HG03095 (cell line): ENCODE results near the gene FCHSD2.

Source experiments
- ATAC-seq: cut with Tn5 transposase; IDR thresholded peaks from one replicate; pipeline ENCODE4 v1.9.1; 2021; ENCODE audit warnings: moderate library complexity; ENCODE audit not compliant: unreplicated experiment

The FCHSD2 gene

GRCh38 chr11:73172992-73173656 is 31.0 kb upstream of the FCHSD2 start:
- ATAC-seq = no peak

GRCh38 chr11:73171436-73172161 is 29.5 kb upstream of the FCHSD2 start:
- ATAC-seq = no peak

- ATAC-seq = no peak
Measured at GRCh38 chr11:73170140-73170539, 28.0 kb upstream of the FCHSD2 start.

- no peak for ATAC-seq
Measured at GRCh38 chr11:73168925-73169579, 26.9 kb upstream of the FCHSD2 start.

- ATAC-seq = no peak
Measured at GRCh38 chr11:73167363-73167954, 25.3 kb upstream of the FCHSD2 start.

GRCh38 chr11:73164803-73165540 is 22.9 kb upstream of the FCHSD2 start:
- no peak for ATAC-seq

GRCh38 chr11:73163638-73164174 is 21.6 kb upstream of the FCHSD2 start:
- no peak for ATAC-seq

GRCh38 chr11:73162196-73162740 is 20.1 kb upstream of the FCHSD2 start:
- ATAC-seq = no peak

- ATAC-seq = no peak
Measured at GRCh38 chr11:73160005-73160760, 18.1 kb upstream of the FCHSD2 start.

- ATAC-seq = no peak
Measured at GRCh38 chr11:73159297-73159696, 17.2 kb upstream of the FCHSD2 start.

- no peak for ATAC-seq
Measured at GRCh38 chr11:73158356-73159051, 16.4 kb upstream of the FCHSD2 start.

- peak; percentile 36 for ATAC-seq
Measured at GRCh38 chr11:73157101-73158010, 15.2 kb upstream of the FCHSD2 start.

- no peak for ATAC-seq
Measured at GRCh38 chr11:73156686-73157085, 14.6 kb upstream of the FCHSD2 start.

- ATAC-seq = no peak
Measured at GRCh38 chr11:73156114-73156513, 14.0 kb upstream of the FCHSD2 start.

- no peak for ATAC-seq
Measured at GRCh38 chr11:73155102-73155501, 13.0 kb upstream of the FCHSD2 start.

- peak; percentile 44 for ATAC-seq
Measured at GRCh38 chr11:73154178-73154577, 12.1 kb upstream of the FCHSD2 start.

GRCh38 chr11:73152861-73153483 is 10.9 kb upstream of the FCHSD2 start:
- ATAC-seq = peak; percentile 47
